OCI-LY1 (cell line): Measurements from ENCODE around the gene NELFA.
"Not testable (repeated sequence)": the region's sequence is repeated elsewhere in the genome, so short reads cannot be mapped to it uniquely, and the experiment has no call there.

Experiments used
- H2AFZ ChIP-seq: fragments of 200-600 bp; sonication (generic), shearing (Covaris generic); 2 replicates; pipeline ENCODE4 v1.6.0; 2014; ENCODE audit warnings: antibody characterized with exemption, mild to moderate bottlenecking, low read length
- H3F3A ChIP-seq: fragments of 200-600 bp; sonication (generic), shearing (Covaris generic); 2 replicates; pipeline ENCODE4 v1.6.0; 2014; ENCODE audit warnings: mild to moderate bottlenecking, antibody characterized with exemption, low read length, moderate library complexity; ENCODE audit not compliant: insufficient read depth
- H3K27ac ChIP-seq: fragments of 200-600 bp; sonication (generic); 2 replicates; pipeline ENCODE4 v1.5.1; 2014; ENCODE audit warnings: low read length, mixed run types, mild to moderate bottlenecking, low read depth; ENCODE audit not compliant: poor library complexity, severe bottlenecking
- H3K27me3 ChIP-seq: fragments of 200-600 bp; sonication (generic); 2 replicates; pipeline ENCODE4 v1.6.0; 2014; ENCODE audit warnings: antibody characterized with exemption, mild to moderate bottlenecking, low read length, moderate library complexity; ENCODE audit not compliant: insufficient read depth
- H3K36me3 ChIP-seq: fragments of 200-600 bp; sonication (generic); 2 replicates; pipeline ENCODE4 v1.6.1; 2014; ENCODE audit warnings: mild to moderate bottlenecking, antibody characterized with exemption, low read length, moderate library complexity, mixed read lengths; ENCODE audit not compliant: insufficient read depth
- H3K4me1 ChIP-seq: fragments of 200-600 bp; sonication (generic); 2 replicates; pipeline ENCODE4 v1.5.1; 2014; ENCODE audit warnings: mild to moderate bottlenecking, low read length, moderate library complexity; ENCODE audit not compliant: insufficient read depth, severe bottlenecking
- H3K4me2 ChIP-seq: fragments of 200-600 bp; sonication (generic), shearing (Covaris generic); 2 replicates; pipeline ENCODE4 v1.6.1; 2014; ENCODE audit warnings: low read length
- H3K4me3 ChIP-seq: fragments of 200-600 bp; sonication (generic); 2 replicates; pipeline ENCODE4 v1.5.1; 2014; ENCODE audit warnings: low read length, low read depth, mild to moderate bottlenecking, mixed read lengths; ENCODE audit not compliant: poor library complexity, severe bottlenecking
- H3K79me2 ChIP-seq: fragments of 200-600 bp; shearing (Covaris generic); 2 replicates; pipeline ENCODE4 v1.6.1; 2016; ENCODE audit warnings: mixed run types, low read length, mixed read lengths; ENCODE audit not compliant: insufficient read depth
- H3K9ac ChIP-seq: fragments of 200-600 bp; sonication (generic), shearing (Covaris generic); 2 replicates; pipeline ENCODE4 v1.6.1; 2014; ENCODE audit warnings: mild to moderate bottlenecking, low read length, mixed read lengths
- H3K9me2 ChIP-seq: fragments of 200-600 bp; sonication (generic), shearing (Covaris generic); 2 replicates; pipeline ENCODE4 v1.6.1; 2014; ENCODE audit warnings: low read depth, mild to moderate bottlenecking, low read length, mixed read lengths
- H3K9me3 ChIP-seq: fragments of 200-600 bp; shearing (Covaris generic); 2 replicates; pipeline ENCODE4 v1.6.1; 2014; ENCODE audit warnings: low read length, mixed read lengths
- H4K20me1 ChIP-seq: fragments of 200-600 bp; sonication (generic), shearing (Covaris generic); 2 replicates; pipeline ENCODE4 v1.6.0; 2016; ENCODE audit warnings: mild to moderate bottlenecking, low read length; ENCODE audit not compliant: insufficient read depth
- CTCF ChIP-seq: fragments of 200-600 bp; sonication (generic), shearing (Covaris generic); IDR thresholded peaks from 2 replicates; pipeline ENCODE4 v1.5.1; 2017; ENCODE audit warnings: mild to moderate bottlenecking, antibody characterized with exemption, low read length, moderate library complexity, mixed read lengths
- EZH2 ChIP-seq: fragments of 200-600 bp; sonication (generic), shearing (Covaris generic); IDR thresholded peaks from 2 replicates; pipeline ENCODE4 v1.8.0; 2017; ENCODE audit warnings: borderline replicate concordance, mixed run types, mild to moderate bottlenecking, antibody characterized with exemption, low read length, moderate library complexity, mixed read lengths

Gene NELFA

GRCh38 chr4:2007804-2008670 is 737 bp downstream of the NELFA start:
- Histone ChIP-seq H3K4me3 (peak overlapping the region; percentile 81), H3F3A (no peaks in the 10 kb centered on the region), H3K27me3 (no peaks in the 10 kb centered on the region), H3K36me3 (peaks cover 25% of the 10 kb centered on the region), H3K4me1 (peaks cover 17% of the 10 kb centered on the region), H2AFZ (no peak overlapping the region), H3K9me2 (no peaks in the 10 kb centered on the region), H3K27ac (no peak overlapping the region), H3K4me2 (peak overlapping the region; percentile 80), H3K9me3 (no peaks in the 10 kb centered on the region), H3K9ac (peak overlapping the region; percentile 77), H3K79me2 (peaks cover 32% of the 10 kb centered on the region), H4K20me1 (no peaks in the 10 kb centered on the region)
- TF ChIP-seq EZH2 (no peak), CTCF (no peak)

- H3K9me3 ChIP-seq, result no peaks in the 10 kb centered on the region
- no peaks in the 10 kb centered on the region for H4K20me1 ChIP-seq
- no peaks in the 10 kb centered on the region for H3F3A ChIP-seq
- peaks cover 17% of the 10 kb centered on the region for H3K4me1 ChIP-seq
- H3K36me3 ChIP-seq, result peaks cover 29% of the 10 kb centered on the region
- no peaks in the 10 kb centered on the region for H3K9me2 ChIP-seq
- TF ChIP-seq EZH2 (no peak), CTCF (no peak)
- peak overlapping the region; percentile 81 for H3K4me3 ChIP-seq
- H2AFZ ChIP-seq, result no peak overlapping the region
- peak overlapping the region; percentile 80 for H3K4me2 ChIP-seq
- H3K27ac ChIP-seq, result no peak overlapping the region
- H3K79me2 ChIP-seq, result peaks cover 35% of the 10 kb centered on the region
- H3K9ac ChIP-seq, result peak overlapping the region; percentile 77; the same call in 1 of the 2 replicates
- H3K27me3 ChIP-seq, result no peaks in the 10 kb centered on the region
Observed at GRCh38 chr4:2006956-2007653, 1.7 kb downstream of the NELFA start.

GRCh38 chr4:2006367-2006766 is 2.4 kb downstream of the NELFA start:
- no peaks in the 10 kb centered on the region for H3K9me3 ChIP-seq
- H3K4me2 ChIP-seq, result no peak overlapping the region
- H2AFZ ChIP-seq, result no peak overlapping the region
- TF ChIP-seq CTCF (no peak), EZH2 (no peak)
- peaks cover 35% of the 10 kb centered on the region for H3K79me2 ChIP-seq
- no peak overlapping the region for H3K4me3 ChIP-seq
- H4K20me1 ChIP-seq, result no peaks in the 10 kb centered on the region
- peaks cover 29% of the 10 kb centered on the region for H3K36me3 ChIP-seq
- no peak overlapping the region for H3K9ac ChIP-seq
- no peaks in the 10 kb centered on the region for H3F3A ChIP-seq
- H3K4me1 ChIP-seq, result peaks cover 17% of the 10 kb centered on the region
- no peak overlapping the region for H3K27ac ChIP-seq
- no peaks in the 10 kb centered on the region for H3K27me3 ChIP-seq
- H3K9me2 ChIP-seq, result no peaks in the 10 kb centered on the region

- not testable (repeated sequence) for H3K4me3 ChIP-seq, H3K4me2 ChIP-seq, H3F3A ChIP-seq, H3K9ac ChIP-seq, H3K27ac ChIP-seq, H3K27me3 ChIP-seq, H2AFZ ChIP-seq, H3K9me2 ChIP-seq, H4K20me1 ChIP-seq, H3K9me3 ChIP-seq
- peaks cover 48% of the 10 kb centered on the region for H3K79me2 ChIP-seq
- H3K4me1 ChIP-seq, result peaks cover 11% of the 10 kb centered on the region
- H3K36me3 ChIP-seq, result peaks cover 35% of the 10 kb centered on the region
Observed at GRCh38 chr4:2003361-2003760, 5.4 kb downstream of the NELFA start.

- H3K4me1 ChIP-seq, H3F3A ChIP-seq, H3K27me3 ChIP-seq, H3K9me2 ChIP-seq, H3K4me3 ChIP-seq, H4K20me1 ChIP-seq, H3K9me3 ChIP-seq, H2AFZ ChIP-seq, H3K27ac ChIP-seq, H3K4me2 ChIP-seq, H3K9ac ChIP-seq: not testable (repeated sequence)
- peaks cover 51% of the 10 kb centered on the region for H3K79me2 ChIP-seq
- H3K36me3 ChIP-seq, result peaks cover 50% of the 10 kb centered on the region
Observed at GRCh38 chr4:1999308-1999707, 9.5 kb downstream of the NELFA start.
